Glomerular endothelial cell (primary cell): ENCODE data around the gene SLC19A2. TPM values are rescaled to one million over a fixed set of nuclear protein-coding genes. Genes with fewer than 3 reads are reported as not detected.

ENCODE experiments used
- DNase-seq: peaks from one replicate; pipeline ENCODE4 v3.0.0-alpha.2; 2011; ENCODE audit warnings: low read depth, low spot score; ENCODE audit errors: extremely low read depth
- total RNA-seq: library from RNA; depleted of rRNA; stranded (reverse); fragments of >200 nt; gene quantifications from 2 replicates; pipeline ENCODE4 v1.2.3, GENCODE V29; 2015

Gene SLC19A2
- total RNA-seq, 1 donor from 2014 or later = 4.0 TPM

DNA sequence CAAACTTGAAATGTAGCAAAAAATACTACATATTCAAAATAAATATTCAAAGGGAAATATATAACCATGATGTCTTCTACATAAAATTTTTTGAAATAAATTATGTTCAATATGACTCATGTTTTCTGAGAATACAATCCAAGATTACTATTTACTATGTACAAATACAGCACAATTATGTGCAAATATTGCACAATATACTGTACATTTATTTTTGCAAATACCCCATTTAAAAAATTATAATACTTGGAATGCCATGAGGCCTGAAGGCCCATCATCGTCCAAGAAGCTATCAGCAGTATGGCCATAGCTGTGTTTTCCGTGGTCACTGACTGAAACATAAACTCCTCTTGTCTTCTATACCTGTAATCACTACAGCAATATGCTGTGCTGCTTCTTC is 70.8 kb downstream of the SLC19A2 start:
- no peak for DNase-seq

Other genes starting within 250 kb of the SLC19A2 start
- gene NME7, start 118.1 kb downstream of the SLC19A2 start, total RNA-seq = 12.4 and 32.6 TPM in 2 replicates
- 16.8 and 21.8 TPM in 2 replicates for gene BLZF1, start 117.7 kb downstream of the SLC19A2 start, total RNA-seq
- 0.41 and 0.58 TPM in 2 replicates for gene CCDC181, start 58.5 kb downstream of the SLC19A2 start, total RNA-seq
- gene F5, start 100.5 kb upstream of the SLC19A2 start, total RNA-seq = not detected in 2 replicates
- 15.4 and 27.7 TPM in 2 replicates for gene SELP, start 144.2 kb upstream of the SLC19A2 start, total RNA-seq
- gene SELL, start 225.7 kb upstream of the SLC19A2 start, total RNA-seq = 0.05 and 0.88 TPM in 2 replicates
- 5.7 and 52.6 TPM in 2 replicates for gene SELE, start 248.1 kb upstream of the SLC19A2 start, total RNA-seq